Prostate gland (tissue), 2 donors: Measurements from ENCODE around the gene ZNF587B.

ENCODE experiments used
- CTCF ChIP-seq, 4 experiments: fragments of 200-600 bp in 2 of 4; fragments of 450-650 bp in 2 of 4; sonication (generic) in 2 of 4; IDR thresholded peaks; 1 replicate in 3 of 4; 2 replicates in 1 of 4; pipeline ENCODE4 v1.5.1; 2016 to 2019; ENCODE audit warnings: antibody characterized with exemption in 4 of 4, mild to moderate bottlenecking in 2 of 4, moderate library complexity in 2 of 4
- POLR2A ChIP-seq: fragments of 450-650 bp; IDR thresholded peaks from one replicate; pipeline ENCODE4 v1.6.1; 2016; ENCODE audit warnings: antibody characterized with exemption, mild to moderate bottlenecking
- POLR2AphosphoS5 ChIP-seq: sonication (generic); formaldehyde crosslinking; IDR thresholded peaks from one replicate; pipeline ENCODE4 v1.6.1; 2017; ENCODE audit warnings: antibody characterized with exemption

GRCh38 chr19:57819475-57820148 lies 10.5 kb upstream of the ZNF587B start:
- TF ChIP-seq POLR2AphosphoS5 (peak; percentile 95), CTCF (IDR thresholded peaks at IDR 0.05) (peak in 2 of 4 experiments; percentile 30 to 31), POLR2A (peak; percentile 57)
